ENCODE data around the gene TSPAN31.

Gene TSPAN31

DNA sequence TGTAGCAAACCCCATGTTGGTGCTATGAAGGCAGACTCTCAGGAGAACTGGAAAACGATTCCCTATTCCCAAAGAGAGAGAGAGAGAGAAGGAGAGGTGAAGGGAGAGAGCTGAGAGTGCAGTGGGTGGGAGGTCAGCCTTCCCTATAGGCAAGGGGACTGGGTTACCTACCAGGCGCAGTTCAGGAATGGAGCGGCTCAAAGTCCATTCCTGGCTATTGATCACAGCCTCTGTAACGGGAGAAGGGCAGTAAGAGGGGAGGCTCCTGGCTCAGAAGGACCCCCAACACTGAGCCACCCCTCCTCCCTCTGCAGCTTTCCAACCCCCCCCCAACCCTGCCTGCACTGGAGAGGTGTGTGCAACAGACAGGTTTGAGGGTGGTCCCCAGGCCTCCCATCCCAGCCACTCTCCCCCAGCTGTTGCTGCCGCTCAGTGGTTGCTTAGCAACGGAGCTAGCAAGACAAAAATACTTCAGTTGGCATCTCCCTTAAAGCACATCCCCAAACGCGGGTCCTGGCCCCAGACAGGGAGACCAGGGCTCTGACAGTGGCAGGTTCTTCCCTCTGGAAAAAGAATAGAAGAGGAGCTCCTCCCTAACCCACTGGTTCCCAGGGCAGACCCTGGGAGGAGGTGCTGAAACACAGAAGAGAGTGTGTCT, 9.5 kb upstream of the TSPAN31 start:
- peak in 3 of 56 donors; percentile 17 to 23 (median 22) for DNase-seq

- peak in 33 of 56 donors; percentile 13 to 69 (median 37) for DNase-seq
Observed at GRCh38 chr12:57735952-57736740, 8.7 kb upstream of the TSPAN31 start.

- no peak for DNase-seq
Observed at GRCh38 chr12:57736741-57737466, 7.9 kb upstream of the TSPAN31 start.

DNA sequence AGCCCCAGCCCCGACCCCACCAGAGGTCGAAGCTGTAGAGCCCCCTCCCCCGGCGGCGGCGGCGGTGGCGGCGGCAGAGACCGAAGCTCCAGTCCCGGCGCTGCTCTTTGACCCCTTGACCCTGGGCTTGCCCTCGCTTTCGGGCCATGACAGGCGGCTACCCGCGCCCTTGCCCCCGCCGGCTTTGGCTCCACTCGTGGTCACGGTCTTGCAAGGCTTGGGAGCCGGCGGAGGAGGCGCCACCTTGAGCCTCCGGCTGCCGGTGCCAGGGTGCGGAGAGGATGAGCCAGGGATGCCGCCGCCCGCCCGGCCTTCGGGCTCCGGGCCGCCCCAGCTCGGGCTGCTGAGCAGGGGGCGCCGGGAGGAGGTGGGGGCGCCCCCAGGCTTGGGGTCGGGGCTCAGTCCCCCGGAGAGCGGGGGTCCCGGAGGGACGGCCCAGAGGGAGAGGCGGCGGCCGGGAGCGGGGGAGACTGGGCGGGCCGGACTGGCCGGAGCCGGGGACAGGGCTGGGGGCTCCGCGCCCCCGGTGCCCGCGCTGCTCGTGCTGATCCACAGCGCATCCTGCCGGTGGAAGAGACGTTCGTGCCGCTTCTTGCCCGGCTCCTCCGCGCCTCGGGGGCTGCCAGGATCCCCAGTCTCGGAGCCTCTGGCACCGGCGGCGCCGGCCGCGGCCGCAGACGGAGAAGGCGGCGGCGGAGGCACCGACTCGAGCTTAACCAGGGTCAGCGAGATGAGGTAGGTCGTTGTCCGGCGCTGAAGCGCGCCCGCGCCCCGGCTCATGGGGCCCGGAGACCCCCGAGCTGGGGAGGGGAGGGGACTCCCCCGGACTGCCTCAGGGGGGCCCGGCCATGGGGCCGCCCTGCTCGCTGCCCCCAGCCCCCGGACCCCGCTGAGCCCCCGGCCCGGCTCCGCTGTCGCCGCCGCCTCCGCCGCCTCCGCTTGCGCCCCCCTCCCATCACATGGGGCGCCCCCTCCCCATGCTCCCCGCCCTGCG, 7.1 kb upstream of the TSPAN31 start:
- peak in 2 of 56 donors; percentile 12 to 30 for DNase-seq

DNA sequence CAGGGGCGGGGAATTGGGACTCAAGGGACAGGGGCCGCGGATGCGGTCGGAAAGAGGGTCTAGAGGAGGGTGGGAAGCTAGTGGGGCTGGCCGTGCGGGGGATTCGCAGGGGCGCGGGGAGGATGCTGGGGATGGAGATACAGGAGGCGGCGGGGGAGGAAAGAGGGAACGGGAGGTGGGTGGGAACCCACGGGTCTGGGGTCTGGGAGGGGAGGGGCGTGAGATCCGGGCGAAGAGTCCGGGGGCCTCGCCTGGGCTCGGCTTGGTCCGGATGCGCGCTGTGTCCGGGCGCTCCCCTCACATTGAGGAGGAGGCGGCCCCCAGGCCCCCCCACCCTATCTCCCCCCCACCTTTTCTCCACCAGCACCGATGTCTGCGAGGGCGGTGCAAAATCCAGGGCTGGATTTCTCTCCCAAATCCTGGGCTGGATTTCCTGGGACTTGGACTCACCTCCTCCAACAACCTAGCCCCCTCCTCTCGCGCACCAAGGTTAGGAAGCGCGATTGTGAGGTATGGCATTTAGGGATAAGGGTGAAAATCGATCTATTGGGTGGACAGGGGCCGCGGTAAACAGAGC, 6.1 kb upstream of the TSPAN31 start, which contains the start of gene AGAP2:
Gene AGAP2 (minus strand): TSS at position 82 of the 577 bp plus-strand sequence. CDS start 496 bp downstream, outside the sequence.
- peak in 28 of 56 donors; percentile 7 to 65 (median 30) for DNase-seq

DNA sequence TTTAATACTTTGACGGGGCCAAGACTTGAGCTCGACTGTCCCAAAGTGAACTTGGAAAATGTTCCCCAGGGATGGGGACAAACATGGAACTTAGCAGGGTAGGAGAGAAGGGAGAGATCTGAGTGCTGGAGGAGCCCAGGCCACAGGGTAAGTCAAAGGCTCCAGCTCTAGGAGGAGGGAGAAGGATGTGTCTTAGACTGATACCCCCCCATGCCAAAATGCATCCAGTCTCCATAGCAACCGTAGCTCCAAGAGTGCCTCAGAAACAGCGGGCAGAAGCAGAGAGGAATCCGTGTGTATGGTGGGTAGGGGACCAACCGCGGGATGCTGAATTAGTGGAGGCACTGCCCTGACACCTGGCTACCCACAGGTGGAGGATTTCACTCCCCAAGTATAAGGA, 5.5 kb upstream of the TSPAN31 start:
- DNase-seq = no peak

DNA sequence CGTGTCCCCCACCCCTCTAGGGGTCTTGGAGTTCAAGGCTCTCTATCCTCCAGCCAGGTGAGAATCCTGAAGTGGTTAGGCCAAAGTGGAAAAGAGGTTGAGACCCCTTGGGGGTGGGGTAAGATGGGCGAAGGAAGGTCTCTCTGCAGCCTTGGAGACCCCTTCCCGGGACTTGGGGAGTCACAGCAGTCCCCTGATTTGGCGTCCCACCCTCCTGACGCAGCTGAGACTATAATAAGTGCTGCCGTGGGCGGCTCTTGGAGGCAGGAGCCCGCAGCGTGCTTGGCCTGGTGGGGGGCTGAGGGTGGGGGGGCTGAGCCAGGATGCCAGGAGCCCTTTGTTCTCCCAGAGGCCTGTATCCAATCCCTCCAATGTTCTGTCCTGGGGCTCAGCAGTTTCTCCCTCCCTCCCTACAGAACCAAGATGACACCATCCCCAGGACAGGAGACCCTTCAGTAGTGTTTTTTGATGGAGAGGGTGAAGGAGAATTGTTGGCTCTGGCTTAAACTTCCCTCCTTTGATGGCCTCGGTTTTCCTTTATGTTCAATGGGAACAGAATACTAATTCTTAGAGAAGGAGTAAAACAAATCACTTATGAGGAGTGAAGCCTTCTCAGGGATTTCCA, 4.8 kb upstream of the TSPAN31 start:
- peak in 2 of 56 donors; percentile 14 to 16 for DNase-seq

DNA sequence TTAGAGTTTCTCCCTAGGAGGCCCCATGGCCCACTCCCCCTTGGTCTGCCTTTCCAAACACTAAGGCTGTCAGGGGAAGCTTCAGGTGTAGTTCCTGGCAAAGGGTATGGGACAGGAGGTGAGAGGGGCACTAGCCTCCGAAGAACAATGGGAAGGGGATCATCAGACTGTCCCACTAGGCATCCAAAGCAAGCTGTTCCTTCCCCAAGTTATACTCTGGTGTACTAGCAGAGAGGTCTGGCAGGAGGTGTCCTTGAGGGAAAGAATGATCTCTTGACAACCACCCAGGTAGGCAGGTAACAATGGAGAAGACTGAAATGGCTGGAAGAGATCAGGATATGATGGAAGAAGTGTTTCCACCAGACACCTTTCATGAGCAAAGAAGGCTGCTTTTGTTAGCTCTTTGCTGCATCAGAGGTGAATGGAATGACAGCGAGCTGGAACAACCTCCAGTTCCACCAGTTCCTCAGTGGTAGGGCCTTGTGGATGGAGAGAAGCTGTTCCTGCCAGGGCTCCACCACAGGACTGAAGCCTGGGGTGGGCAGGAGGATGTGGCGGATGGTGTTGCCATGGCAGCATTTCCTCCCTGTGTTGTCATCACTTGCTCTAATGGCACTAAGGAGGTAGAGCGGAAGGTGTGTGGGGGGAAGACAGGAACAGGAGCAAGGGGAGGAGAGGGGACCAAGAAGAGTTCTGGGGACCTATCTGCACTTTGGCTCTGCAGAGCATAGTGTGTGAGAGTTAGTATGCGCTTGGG, 4.0 kb upstream of the TSPAN31 start:
- peak in 20 of 56 donors; percentile 12 to 55 (median 28) for DNase-seq

GRCh38 chr12:57741413-57741789, 3.4 kb upstream of the TSPAN31 start:
- no peak for DNase-seq

DNA sequence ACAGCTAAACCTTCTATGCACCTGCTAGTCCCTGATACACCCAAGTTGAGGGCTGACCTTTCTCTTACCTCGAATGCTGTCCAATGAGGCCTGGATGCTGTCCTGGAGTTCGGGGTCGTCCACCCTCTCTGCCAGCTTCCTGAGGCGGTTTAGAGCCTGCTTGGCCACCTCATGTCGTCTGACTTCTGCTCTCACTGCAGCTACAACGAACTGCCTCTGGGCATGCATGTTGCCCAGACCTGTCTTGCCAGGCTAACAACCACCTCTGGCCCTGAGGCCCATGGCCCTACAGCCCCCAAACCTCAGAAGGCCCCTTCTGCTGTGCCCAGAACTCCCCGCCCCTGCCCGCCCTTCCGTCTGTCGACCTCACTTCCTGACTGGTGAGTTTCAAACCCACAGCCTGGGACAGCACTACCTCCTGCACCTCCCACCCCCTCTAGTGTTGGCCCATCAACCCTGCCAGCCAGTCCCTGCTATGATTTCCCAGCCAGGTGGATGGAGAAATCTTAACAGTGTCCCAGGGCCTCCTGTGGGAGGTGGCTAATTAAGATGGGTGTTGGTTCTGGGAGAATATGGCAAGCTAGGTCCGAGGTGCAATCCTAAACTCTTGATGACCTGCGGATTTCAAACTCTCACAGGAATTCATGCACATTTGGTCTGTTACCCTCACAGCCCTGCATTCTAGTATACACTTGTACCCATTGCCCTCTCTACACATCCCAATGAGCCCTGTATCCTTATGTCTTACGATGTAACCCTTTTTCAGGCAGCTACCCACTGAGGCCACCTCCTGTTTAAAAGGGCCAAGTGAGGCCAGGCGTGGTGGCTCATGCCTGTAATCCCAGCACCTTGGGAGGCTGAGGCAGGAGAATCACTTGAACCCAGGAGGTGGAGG, 2.7 kb upstream of the TSPAN31 start:
- DNase-seq = no peak

DNA sequence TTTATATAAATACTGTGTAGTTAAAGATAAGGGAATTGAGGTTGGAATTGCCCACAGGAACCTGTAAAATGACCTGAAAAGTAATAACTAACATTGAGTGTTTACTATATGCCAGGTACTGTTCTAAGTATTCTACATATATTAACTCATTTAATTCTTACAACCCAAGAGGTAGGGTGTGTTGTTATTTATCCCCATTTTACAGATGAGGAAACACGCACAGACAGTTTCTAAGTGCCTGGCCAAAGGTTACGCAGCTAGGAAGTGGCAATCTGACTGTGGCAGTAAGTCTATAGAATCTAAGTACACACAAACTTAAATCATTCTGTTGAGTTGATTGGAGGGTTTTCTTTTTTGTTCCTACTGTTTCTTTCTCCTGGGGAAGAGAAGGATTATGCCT, 1.1 kb upstream of the TSPAN31 start:
- DNase-seq = no peak

GRCh38 chr12:57744194-57744776, 554 bp upstream of the TSPAN31 start:
- DNase-seq = peak in 24 of 56 donors; percentile 33 to 92 (median 70)

- DNase-seq = no peak
Observed at GRCh38 chr12:57745485-57745881, 644 bp downstream of the TSPAN31 start.

- DNase-seq = no peak
Observed at GRCh38 chr12:57746025-57746424, 1.2 kb downstream of the TSPAN31 start.

- no peak for DNase-seq
Observed at GRCh38 chr12:57749061-57749460, 4.2 kb downstream of the TSPAN31 start.

DNA sequence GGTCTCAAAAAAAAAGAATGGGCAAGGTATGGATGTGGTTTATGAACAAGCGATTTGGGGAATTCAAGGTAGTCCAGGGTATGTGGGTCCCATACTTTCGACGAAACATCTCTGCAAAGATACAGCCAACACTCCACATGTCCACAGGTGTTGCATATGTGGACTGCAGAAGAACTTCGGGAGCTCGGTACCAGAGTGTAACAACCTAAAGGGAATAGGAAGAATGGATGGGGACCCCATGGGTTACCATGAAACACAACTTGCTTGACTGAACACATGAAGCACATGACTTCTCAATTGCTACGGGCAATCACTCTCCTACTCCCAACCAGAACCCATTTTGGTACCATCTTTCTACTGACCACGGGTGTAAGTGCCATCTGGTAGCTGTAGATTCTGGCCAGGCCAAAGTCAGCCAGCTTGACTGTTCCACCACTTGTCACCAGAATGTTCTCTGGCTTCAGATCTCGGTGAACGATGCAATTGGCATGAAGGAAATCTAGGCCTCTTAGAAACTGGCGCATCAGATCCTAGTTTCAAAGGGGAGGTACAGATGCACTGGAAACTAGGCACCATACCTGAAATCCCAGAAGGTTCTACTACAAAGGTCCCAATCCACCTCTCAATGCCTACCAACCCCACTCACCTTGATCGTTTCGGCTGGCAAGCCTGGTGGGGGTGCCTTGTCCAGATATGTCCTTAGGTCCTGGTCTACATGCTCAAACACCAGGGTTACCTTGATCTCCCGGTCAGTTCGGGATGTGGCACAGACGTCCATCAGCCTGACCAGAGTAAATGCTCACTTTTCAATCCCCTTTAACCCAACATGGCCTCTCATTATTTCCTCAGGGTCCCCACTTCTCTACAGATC, 6.0 kb downstream of the TSPAN31 start:
- DNase-seq = no peak

DNA sequence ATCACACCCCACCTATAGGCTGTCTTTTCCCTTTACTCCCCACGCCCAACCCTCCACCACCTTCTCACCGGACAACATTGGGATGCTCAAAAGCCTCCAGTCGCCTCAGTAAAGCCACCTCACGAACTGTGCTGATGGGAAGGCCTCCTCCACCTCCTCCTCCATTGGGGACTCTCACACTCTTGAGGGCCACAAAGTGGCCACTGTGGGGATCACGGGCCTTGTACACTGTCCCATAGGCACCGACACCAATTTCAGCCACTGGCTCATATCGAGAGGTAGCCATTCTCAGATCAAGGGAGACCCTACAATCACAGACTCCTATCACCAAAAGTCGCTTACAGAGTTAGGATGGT, 6.6 kb downstream of the TSPAN31 start:
- no peak for DNase-seq

Measured in amygdala (tissue), 56 donors.